ENCODE data around the gene PTCH2.
"Not testable (repeated sequence)": the region's sequence is repeated elsewhere in the genome, so short reads cannot be mapped to it uniquely, and the experiment has no call there.

Gene PTCH2

DNA sequence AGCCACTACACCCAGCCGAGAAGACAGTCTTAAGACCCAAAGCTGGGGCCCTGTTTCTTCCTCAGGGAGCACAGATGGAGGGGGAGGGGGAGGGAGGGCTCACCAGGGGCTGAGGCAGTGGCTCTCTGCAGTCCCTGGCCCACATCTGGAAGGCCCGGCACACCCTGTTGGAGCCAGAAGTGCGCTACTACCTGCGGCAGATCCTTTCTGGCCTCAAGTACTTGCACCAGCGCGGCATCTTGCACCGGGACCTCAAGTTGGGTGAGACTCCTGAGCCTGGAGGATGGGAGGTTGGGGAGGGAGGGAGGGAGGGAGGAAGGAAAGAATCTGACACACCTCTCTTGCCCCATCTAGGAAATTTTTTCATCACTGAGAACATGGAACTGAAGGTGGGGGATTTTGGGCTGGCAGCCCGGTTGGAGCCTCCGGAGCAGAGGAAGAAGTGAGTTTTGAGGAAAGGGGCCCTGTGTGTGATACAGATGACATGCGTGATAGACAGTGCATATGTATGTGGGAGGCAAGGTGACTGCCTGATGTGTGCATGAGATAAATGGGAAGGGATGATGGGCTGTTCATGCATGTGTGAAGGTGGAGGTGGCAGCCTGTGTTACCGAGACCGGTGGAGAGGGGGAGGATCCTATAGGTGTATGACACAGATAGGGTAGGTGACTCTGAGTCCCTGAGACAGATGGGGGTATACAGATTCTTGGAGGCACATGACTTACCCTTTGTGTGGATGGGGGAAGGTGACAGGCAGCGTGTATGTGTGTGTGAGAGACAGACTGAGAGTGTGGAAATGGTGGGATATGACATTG lies 41.4 kb downstream of the PTCH2 start:
- DNase-seq (ENCODE audit: low spot score) = no peak

GRCh38 chr1:44799770-44800584 lies 43.1 kb downstream of the PTCH2 start, which contains the start of gene PLK3:
Gene PLK3 (plus strand): TSS chr1:44800377. CDS start chr1:44800464, 87 bp downstream.
- DNase-seq (ENCODE audit: low spot score) = peak; percentile 97

- DNase-seq (ENCODE audit: low spot score) = no peak
Measured at GRCh38 chr1:44798481-44799365, 44.3 kb downstream of the PTCH2 start.

DNA sequence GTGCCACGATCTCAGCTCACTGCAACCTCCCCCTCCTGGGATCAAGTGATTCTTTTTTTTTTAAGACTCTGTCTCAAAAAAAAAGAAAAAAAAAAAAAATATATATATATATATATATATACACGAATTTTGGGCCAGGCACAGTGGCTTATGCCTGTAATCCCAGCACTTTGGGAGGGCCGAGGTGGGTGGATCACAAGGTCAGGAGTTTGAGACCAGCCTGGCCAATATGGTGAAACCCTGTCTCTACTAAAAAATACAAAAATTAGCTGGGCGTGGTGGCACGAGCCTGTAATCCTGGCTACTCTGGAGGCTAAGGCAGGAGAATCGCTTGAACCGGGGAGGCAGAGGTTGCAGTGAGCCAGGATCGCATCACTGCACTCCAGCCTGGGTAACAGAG lies 45.2 kb downstream of the PTCH2 start:
- not testable (repeated sequence) for DNase-seq (ENCODE audit: low spot score)

DNA sequence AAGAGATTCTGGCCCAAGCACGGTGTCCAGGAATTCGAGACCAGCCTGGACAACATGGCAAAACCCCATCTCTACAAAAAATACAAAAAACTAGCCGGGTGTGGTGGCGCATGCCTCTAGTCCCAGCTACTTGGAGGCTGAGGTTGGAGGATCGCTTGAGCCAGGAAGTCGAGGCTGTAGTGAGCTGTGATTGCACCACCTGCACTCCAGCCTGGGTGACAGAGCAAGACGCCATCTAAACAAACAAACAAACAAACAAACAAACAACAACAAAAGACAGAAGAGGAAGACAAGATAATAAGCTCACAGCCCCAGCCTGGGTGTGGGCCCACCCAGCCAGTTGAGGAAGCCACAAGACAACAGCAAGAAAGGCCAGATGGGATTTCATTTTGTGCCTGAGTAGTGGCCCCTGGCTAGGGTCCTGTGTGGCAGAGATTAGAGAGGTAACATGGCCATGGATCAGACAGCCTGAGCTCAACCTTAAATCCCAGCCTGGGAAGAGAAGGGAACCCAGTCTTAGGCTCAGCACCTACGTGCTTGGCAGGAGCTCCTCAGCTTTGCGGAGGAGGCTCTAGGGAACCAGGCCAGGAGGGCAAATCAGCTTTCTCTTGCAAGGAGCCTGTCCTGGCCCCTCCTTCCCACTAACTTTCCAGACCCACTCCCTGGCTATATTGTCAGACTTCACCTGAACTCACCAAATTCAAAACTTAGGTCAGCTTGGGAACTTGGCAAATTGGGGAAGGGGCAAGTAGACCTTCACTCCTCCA lies 50.1 kb downstream of the PTCH2 start:
- DNase-seq (ENCODE audit: low spot score) = no peak

DNA sequence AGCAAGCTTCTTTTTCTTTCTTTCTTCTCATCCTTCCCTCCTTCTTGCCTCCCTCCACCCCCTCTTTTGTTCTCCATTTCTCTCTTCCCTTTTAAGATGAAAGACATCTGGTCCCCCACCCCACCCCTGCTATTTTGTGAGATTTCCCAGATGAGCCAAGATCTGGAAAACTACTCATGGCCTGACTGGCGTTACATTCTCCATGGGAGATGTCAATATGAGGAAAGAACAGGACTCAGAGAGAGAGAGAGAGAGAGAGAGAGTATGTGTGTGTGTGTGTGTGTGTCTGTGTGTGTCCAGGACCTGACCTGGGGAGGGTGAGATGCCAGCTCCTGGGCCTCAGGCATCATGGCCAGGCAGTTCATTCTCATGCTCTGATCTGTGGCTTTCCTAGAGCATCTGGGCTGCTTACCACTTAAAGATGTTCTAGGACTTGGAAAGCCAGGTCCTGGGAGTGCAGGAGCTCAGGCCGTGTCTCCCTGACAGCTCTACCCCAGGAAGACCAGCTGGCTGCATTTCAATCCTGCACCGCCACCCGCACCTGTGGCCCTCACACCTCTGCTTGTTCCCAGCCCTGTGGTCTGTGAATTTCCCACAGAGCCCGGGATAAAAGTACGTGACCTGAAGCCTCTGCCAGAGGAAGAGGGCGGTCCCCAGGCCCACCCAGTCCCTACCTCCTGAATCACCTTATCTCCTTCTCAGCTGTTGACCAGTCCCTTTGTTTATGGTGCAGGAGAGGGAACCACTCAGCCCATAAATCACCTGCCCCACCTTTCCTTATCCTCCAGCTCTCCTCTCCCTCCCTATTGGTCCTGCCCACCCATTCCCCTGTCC lies 51.9 kb downstream of the PTCH2 start:
- no peak for DNase-seq (ENCODE audit: low spot score)

DNA sequence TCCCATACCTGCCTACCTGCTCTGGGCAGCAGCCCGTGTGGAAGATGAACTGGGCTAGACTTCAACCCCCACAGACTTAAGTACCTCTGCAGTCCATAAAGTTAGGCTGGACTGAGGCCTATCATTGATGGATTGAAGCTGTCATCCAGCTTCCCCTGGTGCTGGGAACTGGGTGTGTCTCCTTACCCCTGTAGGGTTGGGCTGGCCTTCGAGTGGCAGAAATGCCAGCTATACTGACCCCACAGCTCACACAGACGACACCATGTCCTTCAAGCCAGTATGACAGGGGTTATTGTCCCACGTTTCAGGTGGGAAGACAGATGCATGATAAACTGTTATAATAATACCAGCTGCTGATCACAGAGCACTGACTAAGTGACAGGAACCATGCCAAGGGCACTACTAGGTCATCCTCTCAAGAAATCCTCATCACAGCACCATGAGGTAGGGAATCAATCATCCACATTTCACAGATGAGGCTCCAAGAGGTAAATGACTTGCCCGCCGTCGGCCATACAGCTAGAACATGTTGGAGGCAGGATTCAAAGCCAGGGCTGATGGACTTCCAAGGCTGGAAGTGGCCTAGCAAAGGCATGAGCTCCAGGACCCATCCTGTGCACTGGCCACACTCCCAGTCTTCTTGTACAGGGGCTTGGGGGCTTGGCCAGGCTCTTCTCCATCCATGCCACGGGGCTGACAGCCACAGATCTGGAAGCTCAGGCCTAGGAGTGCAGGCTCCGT lies 54.8 kb downstream of the PTCH2 start, which contains the start of gene BEST4:
Gene BEST4 (minus strand): TSS at position 51 of the 741 bp plus-strand sequence. CDS start 465 bp downstream, outside the sequence.
- DNase-seq (ENCODE audit: low spot score) = no peak

DNA sequence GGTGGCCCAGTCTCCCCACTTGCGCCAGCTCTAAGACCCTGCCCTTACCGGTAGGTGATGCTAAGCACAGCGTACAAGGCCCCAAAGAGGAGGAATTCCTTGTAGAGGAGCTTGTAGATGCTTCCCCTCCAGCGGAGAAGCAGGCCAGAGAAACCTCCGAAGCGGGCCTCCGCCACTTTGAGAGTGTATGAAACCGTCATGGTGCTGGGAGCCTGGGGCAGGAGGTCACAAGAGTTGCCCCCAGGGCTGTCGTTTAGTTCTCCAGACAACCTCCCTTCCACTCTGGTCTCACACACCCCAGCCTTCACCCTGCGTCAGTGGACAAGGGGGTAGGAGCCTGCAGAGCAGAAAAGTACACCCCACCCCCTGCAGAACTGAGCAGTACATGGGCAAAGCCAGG lies 55.5 kb downstream of the PTCH2 start:
- no peak for DNase-seq (ENCODE audit: low spot score)

DNA sequence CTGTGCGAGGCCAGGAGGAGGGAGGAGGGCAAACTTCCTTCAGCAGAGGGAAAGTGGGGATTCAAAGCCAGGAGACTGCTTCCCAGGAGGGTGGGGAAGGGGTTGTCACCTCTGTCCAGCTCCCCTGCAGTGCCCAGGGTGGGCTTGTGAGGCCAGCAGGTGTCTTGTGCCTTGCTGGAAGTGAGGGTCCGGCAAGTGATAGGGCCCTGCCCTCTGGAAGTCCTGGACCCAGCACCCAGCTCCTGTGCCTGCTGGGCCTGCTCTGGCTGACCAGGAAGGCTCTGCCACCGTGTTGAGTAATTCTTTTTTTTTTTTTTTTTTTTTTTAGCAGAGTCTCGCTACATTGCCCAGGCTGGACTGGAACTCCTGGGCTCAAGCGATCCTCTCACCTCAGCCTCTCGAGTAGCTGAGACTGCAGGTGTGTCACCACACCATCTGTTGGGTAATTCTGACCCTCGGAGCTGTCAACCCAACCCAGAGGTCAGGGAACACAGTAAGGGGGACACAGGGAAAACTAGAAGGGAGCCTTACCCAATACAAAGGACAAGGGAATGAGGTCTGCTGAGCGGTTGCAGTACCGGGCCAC lies 56.1 kb downstream of the PTCH2 start:
- no peak for DNase-seq (ENCODE audit: low spot score)

DNA sequence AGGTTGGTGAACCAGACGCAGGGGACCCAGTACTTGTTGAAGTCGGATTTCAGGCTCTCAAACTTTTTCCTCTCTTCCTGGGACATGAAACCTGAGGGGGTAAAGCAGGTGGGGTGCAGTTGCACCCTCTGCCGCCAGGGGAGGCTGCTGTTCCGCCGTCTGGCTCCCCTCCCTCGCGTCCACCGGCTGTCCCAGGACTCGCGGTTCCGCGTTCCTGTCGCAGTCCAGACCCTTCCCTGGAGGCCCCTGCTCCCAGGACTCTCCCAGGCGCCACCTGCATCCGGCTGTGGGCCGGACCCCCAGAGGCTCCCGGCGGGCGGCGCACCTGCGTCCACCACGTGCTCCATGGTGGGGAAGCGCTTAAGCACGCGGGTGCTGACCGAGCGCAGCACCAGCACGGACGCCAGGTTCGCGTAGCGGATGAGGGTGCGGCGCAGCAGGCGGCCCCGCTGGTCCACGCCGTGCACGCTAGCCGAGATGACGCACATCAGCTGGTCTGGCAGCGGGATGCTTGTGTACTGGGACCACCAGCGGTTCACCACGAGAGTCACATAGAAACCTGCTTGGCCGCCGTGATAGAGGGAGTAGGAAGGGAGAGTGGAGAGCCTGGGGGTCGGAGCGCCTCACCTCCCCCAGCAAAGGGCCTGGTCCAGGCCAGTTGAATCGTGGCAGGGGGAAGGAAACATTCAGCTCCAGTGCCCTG lies 56.8 kb downstream of the PTCH2 start:
- DNase-seq (ENCODE audit: low spot score) = peak; percentile 67

- DNase-seq (ENCODE audit: low spot score) = no peak
Measured at GRCh38 chr1:44785501-44786137, 57.4 kb downstream of the PTCH2 start.

DNA sequence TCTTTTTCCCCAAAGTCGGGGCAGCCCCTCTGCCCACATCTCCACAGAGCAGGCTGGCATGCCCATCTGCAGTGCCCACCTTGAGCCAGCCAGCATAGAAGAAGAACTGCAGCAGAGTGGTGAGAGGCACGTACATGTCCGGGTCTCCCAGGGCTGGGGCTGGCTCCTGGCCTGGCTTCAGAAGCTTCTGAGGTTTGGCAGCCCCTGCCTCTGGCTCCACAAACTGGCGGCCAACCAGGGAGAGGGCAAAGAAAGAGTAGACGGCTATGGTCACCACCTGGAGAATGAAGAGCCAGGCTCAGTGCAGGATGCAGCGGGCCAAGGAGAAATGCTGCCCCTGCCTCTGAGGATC lies 58.0 kb downstream of the PTCH2 start:
- no peak for DNase-seq (ENCODE audit: low spot score)

- no peak for DNase-seq (ENCODE audit: low spot score)
Measured at GRCh38 chr1:44784094-44785028, 58.7 kb downstream of the PTCH2 start.

DNA sequence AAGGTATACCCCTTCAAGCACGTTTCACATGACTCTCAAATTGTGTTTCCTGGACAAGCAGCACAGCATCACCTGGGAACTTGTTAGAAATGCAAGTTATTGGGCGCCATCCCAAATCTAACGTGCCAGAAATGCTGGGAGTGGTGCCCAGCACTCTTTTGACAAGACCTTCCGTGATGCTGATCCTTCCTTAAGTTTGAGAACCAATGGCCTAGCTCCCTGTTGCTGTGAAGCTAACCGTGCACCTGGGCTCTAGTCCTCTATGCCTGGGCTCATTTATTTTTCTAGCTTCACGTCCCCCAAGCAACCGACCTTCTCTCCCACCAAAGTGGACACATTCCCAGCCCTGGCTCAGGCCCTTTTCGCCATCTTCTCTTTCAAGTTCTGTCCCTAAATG lies 59.4 kb downstream of the PTCH2 start:
- DNase-seq (ENCODE audit: low spot score) = no peak

- DNase-seq (ENCODE audit: low spot score) = no peak
Measured at GRCh38 chr1:44780583-44781121, 62.4 kb downstream of the PTCH2 start.

GRCh38 chr1:44778705-44779576 lies 64.1 kb downstream of the PTCH2 start:
- DNase-seq (ENCODE audit: low spot score) = no peak

All from SW480 (cell line).